22Rv1 (cell line): ENCODE data around the gene ITGB1BP2.
"Not testable (repeated sequence)": the region's sequence is repeated elsewhere in the genome, so short reads cannot be mapped to it uniquely, and the experiment has no call there.

Source experiments
- ZFX ChIP-seq: fragments of 450-650 bp; IDR thresholded peaks from 2 replicates; pipeline ENCODE4 v1.6.1; 2017; ENCODE audit warnings: antibody characterized with exemption, borderline replicate concordance
- TF ChIP-seq, protein P1 (sequence below): fragments of 450-650 bp; IDR thresholded peaks from 2 replicates; pipeline ENCODE4 v1.5.1; 2017; ENCODE audit warnings: mild to moderate bottlenecking

DNA sequence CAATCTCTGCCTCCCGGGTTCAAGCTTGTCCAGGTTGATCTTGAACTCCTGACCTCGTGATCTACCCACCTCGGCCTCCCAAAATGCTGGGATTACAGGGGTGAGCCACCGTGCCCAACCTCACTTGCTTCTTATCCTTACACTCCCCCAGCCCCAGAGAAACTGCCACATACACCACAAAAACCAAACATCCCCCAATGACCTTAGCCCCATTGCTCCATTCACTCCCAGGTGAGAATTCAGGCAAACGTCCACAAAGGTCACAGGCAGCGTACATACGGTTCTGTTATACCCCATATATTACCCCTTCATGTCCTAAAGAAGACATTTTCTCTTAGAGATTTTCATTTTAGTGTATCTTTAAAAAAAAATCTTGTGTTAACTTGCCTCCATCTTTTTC is 1.1 kb upstream of the ITGB1BP2 start:
- TF ChIP-seq, protein P1, sequence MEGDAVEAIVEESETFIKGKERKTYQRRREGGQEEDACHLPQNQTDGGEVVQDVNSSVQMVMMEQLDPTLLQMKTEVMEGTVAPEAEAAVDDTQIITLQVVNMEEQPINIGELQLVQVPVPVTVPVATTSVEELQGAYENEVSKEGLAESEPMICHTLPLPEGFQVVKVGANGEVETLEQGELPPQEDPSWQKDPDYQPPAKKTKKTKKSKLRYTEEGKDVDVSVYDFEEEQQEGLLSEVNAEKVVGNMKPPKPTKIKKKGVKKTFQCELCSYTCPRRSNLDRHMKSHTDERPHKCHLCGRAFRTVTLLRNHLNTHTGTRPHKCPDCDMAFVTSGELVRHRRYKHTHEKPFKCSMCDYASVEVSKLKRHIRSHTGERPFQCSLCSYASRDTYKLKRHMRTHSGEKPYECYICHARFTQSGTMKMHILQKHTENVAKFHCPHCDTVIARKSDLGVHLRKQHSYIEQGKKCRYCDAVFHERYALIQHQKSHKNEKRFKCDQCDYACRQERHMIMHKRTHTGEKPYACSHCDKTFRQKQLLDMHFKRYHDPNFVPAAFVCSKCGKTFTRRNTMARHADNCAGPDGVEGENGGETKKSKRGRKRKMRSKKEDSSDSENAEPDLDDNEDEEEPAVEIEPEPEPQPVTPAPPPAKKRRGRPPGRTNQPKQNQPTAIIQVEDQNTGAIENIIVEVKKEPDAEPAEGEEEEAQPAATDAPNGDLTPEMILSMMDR = not testable (repeated sequence)
- not testable (repeated sequence) for TF ChIP-seq ZFX
